OCI-LY1 (cell line): ENCODE data around the gene SYNE2.

ENCODE experiments used
- H2AFZ ChIP-seq: fragments of 200-600 bp; sonication (generic), shearing (Covaris generic); 2 replicates; pipeline ENCODE4 v1.6.0; 2014; ENCODE audit warnings: antibody characterized with exemption, mild to moderate bottlenecking, low read length
- H3F3A ChIP-seq: fragments of 200-600 bp; sonication (generic), shearing (Covaris generic); 2 replicates; pipeline ENCODE4 v1.6.0; 2014; ENCODE audit warnings: mild to moderate bottlenecking, antibody characterized with exemption, low read length, moderate library complexity; ENCODE audit not compliant: insufficient read depth
- H3K27ac ChIP-seq: fragments of 200-600 bp; sonication (generic); 2 replicates; pipeline ENCODE4 v1.5.1; 2014; ENCODE audit warnings: low read length, mixed run types, mild to moderate bottlenecking, low read depth; ENCODE audit not compliant: poor library complexity, severe bottlenecking
- H3K27me3 ChIP-seq: fragments of 200-600 bp; sonication (generic); 2 replicates; pipeline ENCODE4 v1.6.0; 2014; ENCODE audit warnings: antibody characterized with exemption, mild to moderate bottlenecking, low read length, moderate library complexity; ENCODE audit not compliant: insufficient read depth
- H3K36me3 ChIP-seq: fragments of 200-600 bp; sonication (generic); 2 replicates; pipeline ENCODE4 v1.6.1; 2014; ENCODE audit warnings: mild to moderate bottlenecking, antibody characterized with exemption, low read length, moderate library complexity, mixed read lengths; ENCODE audit not compliant: insufficient read depth
- H3K4me1 ChIP-seq: fragments of 200-600 bp; sonication (generic); 2 replicates; pipeline ENCODE4 v1.5.1; 2014; ENCODE audit warnings: mild to moderate bottlenecking, low read length, moderate library complexity; ENCODE audit not compliant: insufficient read depth, severe bottlenecking
- H3K4me2 ChIP-seq: fragments of 200-600 bp; sonication (generic), shearing (Covaris generic); 2 replicates; pipeline ENCODE4 v1.6.1; 2014; ENCODE audit warnings: low read length
- H3K4me3 ChIP-seq: fragments of 200-600 bp; sonication (generic); 2 replicates; pipeline ENCODE4 v1.5.1; 2014; ENCODE audit warnings: low read length, low read depth, mild to moderate bottlenecking, mixed read lengths; ENCODE audit not compliant: poor library complexity, severe bottlenecking
- H3K79me2 ChIP-seq: fragments of 200-600 bp; shearing (Covaris generic); 2 replicates; pipeline ENCODE4 v1.6.1; 2016; ENCODE audit warnings: mixed run types, low read length, mixed read lengths; ENCODE audit not compliant: insufficient read depth
- H3K9ac ChIP-seq: fragments of 200-600 bp; sonication (generic), shearing (Covaris generic); 2 replicates; pipeline ENCODE4 v1.6.1; 2014; ENCODE audit warnings: mild to moderate bottlenecking, low read length, mixed read lengths
- H3K9me2 ChIP-seq: fragments of 200-600 bp; sonication (generic), shearing (Covaris generic); 2 replicates; pipeline ENCODE4 v1.6.1; 2014; ENCODE audit warnings: low read depth, mild to moderate bottlenecking, low read length, mixed read lengths
- H3K9me3 ChIP-seq: fragments of 200-600 bp; shearing (Covaris generic); 2 replicates; pipeline ENCODE4 v1.6.1; 2014; ENCODE audit warnings: low read length, mixed read lengths
- H4K20me1 ChIP-seq: fragments of 200-600 bp; sonication (generic), shearing (Covaris generic); 2 replicates; pipeline ENCODE4 v1.6.0; 2016; ENCODE audit warnings: mild to moderate bottlenecking, low read length; ENCODE audit not compliant: insufficient read depth
- EZH2 ChIP-seq: fragments of 200-600 bp; sonication (generic), shearing (Covaris generic); IDR thresholded peaks from 2 replicates; pipeline ENCODE4 v1.8.0; 2017; ENCODE audit warnings: borderline replicate concordance, mixed run types, mild to moderate bottlenecking, antibody characterized with exemption, low read length, moderate library complexity, mixed read lengths
- TF ChIP-seq, protein P1 (sequence below): fragments of 200-600 bp; sonication (generic), shearing (Covaris generic); IDR thresholded peaks from 2 replicates; pipeline ENCODE4 v1.5.1; 2017; ENCODE audit warnings: mild to moderate bottlenecking, antibody characterized with exemption, low read length, moderate library complexity, mixed read lengths

The SYNE2 gene

DNA sequence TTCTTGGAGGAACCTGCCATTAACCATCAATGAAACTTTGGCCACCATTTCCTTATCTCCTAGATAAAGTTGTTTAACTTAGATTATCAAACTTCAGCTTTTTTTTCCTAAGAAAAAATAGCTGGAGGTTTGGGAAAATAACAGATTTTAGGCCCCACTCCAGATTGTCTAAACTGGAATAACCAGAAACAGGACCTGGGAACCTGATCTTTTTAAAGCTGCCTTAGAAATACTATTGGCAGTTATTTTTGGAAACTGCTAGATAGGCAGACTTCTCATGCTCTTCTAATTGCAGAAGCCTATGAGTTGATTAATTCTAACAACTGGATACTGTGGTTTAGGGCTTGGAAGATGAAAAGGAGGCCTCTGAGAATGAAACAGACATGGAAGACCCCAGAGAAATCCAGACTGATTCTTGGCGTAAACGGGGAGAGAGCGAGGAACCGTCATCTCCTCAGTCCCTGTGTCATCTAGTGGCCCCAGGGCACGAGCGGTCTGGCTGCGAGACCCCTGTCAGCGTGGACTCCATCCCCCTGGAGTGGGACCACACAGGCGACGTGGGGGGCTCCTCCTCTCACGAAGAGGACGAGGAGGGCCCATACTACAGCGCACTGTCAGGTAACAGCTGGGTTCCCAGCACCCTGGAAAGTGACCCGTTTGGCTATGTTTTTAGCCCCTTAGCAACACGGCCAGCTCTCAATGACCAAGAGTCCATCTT lies 361.2 kb downstream of the SYNE2 start:
- Histone ChIP-seq H3K4me2 (no peak overlapping the region), H3K9me3 (no peaks in the 10 kb centered on the region), H3K27me3 (no peaks in the 10 kb centered on the region), H3K9ac (no peak overlapping the region), H2AFZ (no peak overlapping the region), H3K79me2 (no peaks in the 10 kb centered on the region), H3K9me2 (no peaks in the 10 kb centered on the region), H3F3A (peaks cover 9% of the 10 kb centered on the region; the same call in 1 of the 2 replicates), H4K20me1 (no peaks in the 10 kb centered on the region), H3K4me1 (peaks cover 92% of the 10 kb centered on the region), H3K36me3 (peaks cover 83% of the 10 kb centered on the region), H3K4me3 (no peak overlapping the region), H3K27ac (peak overlapping the region; percentile 100)
- TF ChIP-seq EZH2 = no peak
- TF ChIP-seq, protein P1, sequence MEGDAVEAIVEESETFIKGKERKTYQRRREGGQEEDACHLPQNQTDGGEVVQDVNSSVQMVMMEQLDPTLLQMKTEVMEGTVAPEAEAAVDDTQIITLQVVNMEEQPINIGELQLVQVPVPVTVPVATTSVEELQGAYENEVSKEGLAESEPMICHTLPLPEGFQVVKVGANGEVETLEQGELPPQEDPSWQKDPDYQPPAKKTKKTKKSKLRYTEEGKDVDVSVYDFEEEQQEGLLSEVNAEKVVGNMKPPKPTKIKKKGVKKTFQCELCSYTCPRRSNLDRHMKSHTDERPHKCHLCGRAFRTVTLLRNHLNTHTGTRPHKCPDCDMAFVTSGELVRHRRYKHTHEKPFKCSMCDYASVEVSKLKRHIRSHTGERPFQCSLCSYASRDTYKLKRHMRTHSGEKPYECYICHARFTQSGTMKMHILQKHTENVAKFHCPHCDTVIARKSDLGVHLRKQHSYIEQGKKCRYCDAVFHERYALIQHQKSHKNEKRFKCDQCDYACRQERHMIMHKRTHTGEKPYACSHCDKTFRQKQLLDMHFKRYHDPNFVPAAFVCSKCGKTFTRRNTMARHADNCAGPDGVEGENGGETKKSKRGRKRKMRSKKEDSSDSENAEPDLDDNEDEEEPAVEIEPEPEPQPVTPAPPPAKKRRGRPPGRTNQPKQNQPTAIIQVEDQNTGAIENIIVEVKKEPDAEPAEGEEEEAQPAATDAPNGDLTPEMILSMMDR = no peak

DNA sequence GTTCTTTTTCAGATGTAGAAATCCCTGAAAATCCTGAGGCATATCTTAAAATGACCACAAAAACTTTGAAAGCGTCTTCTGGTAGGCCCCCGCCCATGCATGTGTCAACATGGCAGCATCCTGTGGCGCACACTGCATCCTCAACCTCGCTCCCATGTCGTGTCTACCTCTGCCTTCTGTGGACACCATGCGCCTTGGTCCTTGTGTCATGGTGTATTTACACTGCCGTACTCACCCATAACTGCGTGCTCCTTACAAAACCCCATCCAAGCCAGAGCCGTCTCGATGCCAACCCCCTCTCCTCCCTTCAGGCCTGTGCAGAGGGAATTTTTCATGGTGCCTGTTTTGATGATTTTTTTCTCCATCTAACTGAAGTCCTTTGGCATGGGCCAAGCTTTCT lies 362.5 kb downstream of the SYNE2 start:
- peaks cover 93% of the 10 kb centered on the region for H3K36me3 ChIP-seq
- no peak for TF ChIP-seq EZH2
- TF ChIP-seq, protein P1 = no peak

DNA sequence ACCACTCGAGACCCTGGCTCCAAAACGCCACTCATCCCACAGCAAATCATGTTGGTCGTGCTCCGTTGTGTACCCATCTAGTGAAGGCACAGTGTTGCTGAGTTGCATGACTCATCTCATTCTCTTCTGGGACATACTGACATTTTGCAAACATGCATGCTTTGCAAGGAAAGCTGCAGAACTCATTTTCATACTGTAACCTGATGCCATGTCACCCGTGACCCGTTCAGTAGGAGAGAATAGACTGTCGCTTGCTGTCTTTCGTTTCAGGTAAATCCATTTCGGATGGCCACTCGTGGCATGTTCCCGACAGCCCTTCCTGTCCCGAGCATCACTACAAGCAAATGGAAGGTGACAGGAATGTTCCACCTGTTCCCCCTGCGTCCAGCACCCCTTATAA lies 363.2 kb downstream of the SYNE2 start:
- Histone ChIP-seq H2AFZ (no peak overlapping the region), H3K4me3 (peak overlapping the region; percentile 38), H3F3A (0 out of 2 replicates have a peak, but pooled peaks cover 5% of the 10 kb centered on the region), H3K36me3 (peaks cover 98% of the 10 kb centered on the region), H3K4me2 (peak overlapping the region; percentile 53), H3K27me3 (no peaks in the 10 kb centered on the region), H3K79me2 (no peaks in the 10 kb centered on the region), H3K9me3 (no peaks in the 10 kb centered on the region), H3K9ac (peak overlapping the region; percentile 47), H3K4me1 (peaks cover 92% of the 10 kb centered on the region), H3K27ac (peak overlapping the region; percentile 100), H3K9me2 (no peaks in the 10 kb centered on the region), H4K20me1 (no peaks in the 10 kb centered on the region)
- no peak for TF ChIP-seq EZH2
- TF ChIP-seq, protein P1 = no peak

More for the DNA sequence above, 362.5 kb downstream of the SYNE2 start:
- H3K79me2 ChIP-seq = no peaks in the 10 kb centered on the region
- H3F3A ChIP-seq = 0 out of 2 replicates have a peak, but pooled peaks cover 5% of the 10 kb centered on the region
- H2AFZ ChIP-seq = no peak overlapping the region
- no peak overlapping the region for H3K4me3 ChIP-seq
- H3K9me2 ChIP-seq = no peaks in the 10 kb centered on the region
- peak overlapping the region; percentile 100 for H3K27ac ChIP-seq
- H3K9ac ChIP-seq = no peak overlapping the region; the same call in 1 of the 2 replicates
- H3K27me3 ChIP-seq = no peaks in the 10 kb centered on the region
- no peaks in the 10 kb centered on the region for H4K20me1 ChIP-seq
- peaks cover 92% of the 10 kb centered on the region for H3K4me1 ChIP-seq
- H3K9me3 ChIP-seq = no peaks in the 10 kb centered on the region
- H3K4me2 ChIP-seq = no peak overlapping the region
